Esophagus muscularis mucosa (tissue), 4 donors: ENCODE data around the gene GSG1L. TPM values are rescaled to one million over a fixed set of nuclear protein-coding genes. Genes with fewer than 3 reads are reported as not detected.

ENCODE experiments used
- DNase-seq: peaks from one replicate; pipeline ENCODE4 v3.0.0-alpha.2; 2017; ENCODE audit errors: extremely low spot score
- H3K27ac ChIP-seq, 4 donors: fragments of 200-600 bp; sonication (generic); replicated peaks in 1 of 4; 1 replicate in 3 of 4; 2 replicates in 1 of 4; pipeline ENCODE4 v1.5.1; 2016 to 2019; ENCODE audit warnings: mild to moderate bottlenecking in 1 of 4
- H3K27me3 ChIP-seq, 4 donors: fragments of 200-600 bp; sonication (generic); one replicate each; pipeline versions ENCODE4 v1.5.1 to v1.6.0; 2016 to 2019
- H3K36me3 ChIP-seq, 4 donors: fragments of 200-600 bp; sonication (generic); one replicate each; pipeline ENCODE4 v1.5.1; 2016 to 2019
- H3K4me1 ChIP-seq, 4 donors: fragments of 200-600 bp; sonication (generic); one replicate each; pipeline ENCODE4 v1.5.1; 2016 to 2019
- H3K4me3 ChIP-seq, 4 donors: fragments of 200-600 bp; sonication (generic); 1 replicate in 2 of 4; 2 replicates in 2 of 4; pipeline ENCODE4 v1.5.1; 2016 to 2019; ENCODE audit warnings: mild to moderate bottlenecking in 4 of 4, moderate library complexity in 1 of 4
- H3K9me3 ChIP-seq, 4 donors: fragments of 200-600 bp; sonication (generic); 1 replicate in 3 of 4; 2 replicates in 1 of 4; pipeline ENCODE4 v1.5.1; 2016 to 2019
- CTCF ChIP-seq, 3 experiments: fragments of 200-600 bp in 2 of 3; fragments of 450-650 bp in 1 of 3; sonication (generic) in 2 of 3; IDR thresholded peaks; one replicate each; pipeline ENCODE4 v1.5.1; 2017 to 2019; ENCODE audit warnings: antibody characterized with exemption in 3 of 3, mild to moderate bottlenecking in 2 of 3, moderate library complexity in 1 of 3
- EP300 ChIP-seq: sonication (generic); formaldehyde crosslinking; IDR thresholded peaks from one replicate; pipeline ENCODE4 v1.6.1; 2017; ENCODE audit warnings: antibody characterized with exemption
- POLR2A ChIP-seq: fragments of 450-650 bp; IDR thresholded peaks from one replicate; pipeline ENCODE4 v1.6.1; 2017; ENCODE audit warnings: antibody characterized with exemption, moderate library complexity, mild to moderate bottlenecking, low read depth
- POLR2AphosphoS5 ChIP-seq, 2 donors: sonication (generic); formaldehyde crosslinking; IDR thresholded peaks; one replicate each; pipeline ENCODE4 v1.6.1; 2017; ENCODE audit warnings: antibody characterized with exemption in 2 of 2
- WGBS: methylation state at CpG from one replicate; pipeline ENCODE4 v1.1.5; 2018; 5-methylcytosine and 5-hydroxymethylcytosine counted together
- intact Hi-C: fragments of 100-400 bp; cut with DNase I; formaldehyde crosslinking; loops from one replicate; pipeline ENCODE4 v1.15.1; 2023
- total RNA-seq, 4 donors: library from RNA; depleted of rRNA; stranded (reverse); fragments of >200 nt; gene quantifications; one replicate each; pipeline versions ENCODE4 v1.1.0 to v1.2.1, GENCODE V29; 2016

Gene GSG1L
- total RNA-seq, 4 donors from 2014 or later: 0.19 to 0.83 TPM; not detected in 2

GRCh38 chr16:28098959-28099945 is 35.7 kb upstream of the GSG1L start:
- TF ChIP-seq EP300 (no peak), POLR2A (no peak), POLR2AphosphoS5 (IDR thresholded peaks at IDR 0.05) (no peak), CTCF (IDR thresholded peaks at IDR 0.05) (no peak)
- H3K4me3 ChIP-seq: no peak overlapping the region
- 96% methylated on average over 16 of the region's 20 CpGs for WGBS
- DNase-seq: no peak
- H3K9me3 ChIP-seq: no peaks in the 10 kb centered on the region
- no peak overlapping the region for H3K27ac ChIP-seq
- no peaks in the 10 kb centered on the region for H3K27me3 ChIP-seq
- peaks cover 63 to 85% (median 74%) of the 10 kb centered on the region in 4 donors for H3K36me3 ChIP-seq
- no peaks in the 10 kb centered on the region for H3K4me1 ChIP-seq
- intact Hi-C loops: no loop called here

- Histone ChIP-seq H3K36me3 (peaks cover 54 to 76% (median 67%) of the 10 kb centered on the region in 4 donors), H3K9me3 (no peaks in the 10 kb centered on the region), H3K4me1 (no peaks in the 10 kb centered on the region), H3K4me3 (no peak overlapping the region), H3K27ac (no peak overlapping the region), H3K27me3 (no peaks in the 10 kb centered on the region)
- intact Hi-C loops: no loop called here
- WGBS: 87% methylated on average over 10 of the region's 21 CpGs
- TF ChIP-seq POLR2A: no peak
- TF ChIP-seq POLR2AphosphoS5 (IDR thresholded peaks at IDR 0.05): no peak
- no peak for TF ChIP-seq CTCF (IDR thresholded peaks at IDR 0.05)
- TF ChIP-seq EP300: no peak
- no peak for DNase-seq
These were observed 34.9 kb upstream of the GSG1L start for GRCh38 chr16:28098171-28098958.

GRCh38 chr16:28096983-28097899 is 33.7 kb upstream of the GSG1L start:
- intact Hi-C loops: no loop called here
- H3K36me3 ChIP-seq: peaks cover 49 to 65% (median 56%) of the 10 kb centered on the region in 4 donors
- WGBS: 82% methylated on average over 16 of the region's 17 CpGs

More at GRCh38 chr16:28096983-28097899, 33.7 kb upstream of the GSG1L start:
- Histone ChIP-seq H3K27ac (no peak overlapping the region), H3K4me1 (no peaks in the 10 kb centered on the region), H3K27me3 (no peaks in the 10 kb centered on the region), H3K4me3 (no peak overlapping the region), H3K9me3 (no peaks in the 10 kb centered on the region)
- no peak for DNase-seq
- TF ChIP-seq POLR2A (no peak), EP300 (no peak), POLR2AphosphoS5 (IDR thresholded peaks at IDR 0.05) (no peak), CTCF (IDR thresholded peaks at IDR 0.05) (no peak)
